ENCODE results near the gene SMARCA4.

DNA sequence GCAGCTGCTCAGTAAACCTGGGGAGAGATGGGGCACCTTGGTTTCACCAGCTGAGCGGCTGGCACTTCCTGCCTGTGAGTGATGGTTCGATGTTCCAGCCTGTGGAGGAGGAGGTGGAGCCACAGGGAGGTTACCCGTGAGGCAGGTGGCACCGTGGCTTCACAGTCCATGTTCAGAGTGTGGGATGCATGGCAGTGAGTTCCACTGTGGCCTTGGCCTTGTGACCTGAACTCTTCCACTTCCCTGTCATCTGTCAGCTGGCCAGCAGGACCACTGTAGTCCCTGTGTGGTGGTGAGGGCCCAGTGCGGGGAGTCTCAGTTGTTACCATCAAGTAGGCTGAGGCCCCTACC lies 16.9 kb downstream of the SMARCA4 start:
- TF ChIP-seq, protein P1, sequence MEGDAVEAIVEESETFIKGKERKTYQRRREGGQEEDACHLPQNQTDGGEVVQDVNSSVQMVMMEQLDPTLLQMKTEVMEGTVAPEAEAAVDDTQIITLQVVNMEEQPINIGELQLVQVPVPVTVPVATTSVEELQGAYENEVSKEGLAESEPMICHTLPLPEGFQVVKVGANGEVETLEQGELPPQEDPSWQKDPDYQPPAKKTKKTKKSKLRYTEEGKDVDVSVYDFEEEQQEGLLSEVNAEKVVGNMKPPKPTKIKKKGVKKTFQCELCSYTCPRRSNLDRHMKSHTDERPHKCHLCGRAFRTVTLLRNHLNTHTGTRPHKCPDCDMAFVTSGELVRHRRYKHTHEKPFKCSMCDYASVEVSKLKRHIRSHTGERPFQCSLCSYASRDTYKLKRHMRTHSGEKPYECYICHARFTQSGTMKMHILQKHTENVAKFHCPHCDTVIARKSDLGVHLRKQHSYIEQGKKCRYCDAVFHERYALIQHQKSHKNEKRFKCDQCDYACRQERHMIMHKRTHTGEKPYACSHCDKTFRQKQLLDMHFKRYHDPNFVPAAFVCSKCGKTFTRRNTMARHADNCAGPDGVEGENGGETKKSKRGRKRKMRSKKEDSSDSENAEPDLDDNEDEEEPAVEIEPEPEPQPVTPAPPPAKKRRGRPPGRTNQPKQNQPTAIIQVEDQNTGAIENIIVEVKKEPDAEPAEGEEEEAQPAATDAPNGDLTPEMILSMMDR (conservative IDR thresholded peaks at IDR 0.05 in 1 of 2, IDR thresholded peaks at IDR 0.05 in 1 of 2; ENCODE audit: extremely low read depth in 1 of 2, insufficient read depth in 1 of 2, low read depth in 1 of 2, low read length in 2 of 2): no peak
- no peak for TF ChIP-seq EZH2 (IDR thresholded peaks at IDR 0.05; ENCODE audit: borderline replicate concordance, low read length)

Data from mammary epithelial cell (primary cell).